ENCODE measurements around the gene GPR132.
"Not testable (repeated sequence)": the region's sequence is repeated elsewhere in the genome, so short reads cannot be mapped to it uniquely, and the experiment has no call there.

The GPR132 gene

GRCh38 chr14:105074601-105075053 lies 9.4 kb upstream of the GPR132 start:
- DNase-seq, result no peak

GRCh38 chr14:105073720-105074600 lies 8.7 kb upstream of the GPR132 start:
- no peak for DNase-seq

GRCh38 chr14:105072892-105073719 lies 7.9 kb upstream of the GPR132 start:
- no peak for DNase-seq

- no peak for DNase-seq
Measured at GRCh38 chr14:105072381-105072861, 7.2 kb upstream of the GPR132 start.

- no peak for DNase-seq
Measured at GRCh38 chr14:105071942-105072341, 6.7 kb upstream of the GPR132 start.

- no peak for DNase-seq
Measured at GRCh38 chr14:105071326-105071725, 6.1 kb upstream of the GPR132 start.

GRCh38 chr14:105070760-105071137 lies 5.5 kb upstream of the GPR132 start:
- no peak for DNase-seq

GRCh38 chr14:105069871-105070759 lies 4.9 kb upstream of the GPR132 start:
- DNase-seq, result no peak

GRCh38 chr14:105069522-105069870 lies 4.3 kb upstream of the GPR132 start:
- no peak for DNase-seq

- DNase-seq, result no peak
Measured at GRCh38 chr14:105068818-105069217, 3.6 kb upstream of the GPR132 start.

GRCh38 chr14:105067969-105068301 lies 2.7 kb upstream of the GPR132 start:
- DNase-seq, result no peak

- peak; percentile 64 for DNase-seq
Measured at GRCh38 chr14:105067140-105067968, 2.1 kb upstream of the GPR132 start.

GRCh38 chr14:105066240-105067071 lies 1.2 kb upstream of the GPR132 start:
- no peak for DNase-seq

GRCh38 chr14:105064721-105065143 lies 498 bp downstream of the GPR132 start:
- no peak for DNase-seq

GRCh38 chr14:105064001-105064400 lies 1.2 kb downstream of the GPR132 start:
- DNase-seq, result no peak

- DNase-seq, result not testable (repeated sequence)
Measured at GRCh38 chr14:105063506-105063905, 1.7 kb downstream of the GPR132 start.

- no peak for DNase-seq
Measured at GRCh38 chr14:105063056-105063455, 2.2 kb downstream of the GPR132 start.

GRCh38 chr14:105062048-105062433 lies 3.2 kb downstream of the GPR132 start:
- DNase-seq, result no peak

GRCh38 chr14:105061428-105062047 lies 3.7 kb downstream of the GPR132 start:
- peak; percentile 56 for DNase-seq

- no peak for DNase-seq
Measured at GRCh38 chr14:105060751-105061427, 4.3 kb downstream of the GPR132 start.
